WTC11 (cell line): ENCODE data around the gene IL36B. TPM values are rescaled to one million over a fixed set of nuclear protein-coding genes. Genes with fewer than 3 reads are reported as not detected.

Source experiments
- ATAC-seq: fragments of 200-7000 bp; cut with Tn5 transposase; 2 replicates; pipeline ENCODE4 v1.10.0; 2021; ENCODE audit warnings: mild to moderate bottlenecking, moderate library complexity
- CTCF ChIA-PET: fragments of 300-600 bp; sonication (Branson Sonifier 250); formaldehyde crosslinking; loops from one replicate; lab custom pipeline; 2021; ENCODE audit warnings: antibody characterized with exemption; lab: Charles Lee
- POLR2A ChIA-PET: fragments of 350-600 bp; sonication (Branson Sonifier 250); formaldehyde crosslinking; loops from one replicate; lab custom pipeline; 2021; ENCODE audit warnings: antibody characterized with exemption; lab: Charles Lee
- DNase-seq: peaks from one replicate; pipeline ENCODE4 v3.0.0; 2021; ENCODE audit warnings: low spot score
- H3K27ac Mint-ChIP-seq: 2 replicates; pipeline ENCODE4 v1.8.0; 2021; ENCODE audit warnings: mixed read lengths
- H3K27me3 Mint-ChIP-seq: 2 replicates; pipeline ENCODE4 v1.8.0; 2021; ENCODE audit warnings: low read depth, mild to moderate bottlenecking, moderate library complexity, mixed read lengths
- H3K36me3 Mint-ChIP-seq: 2 replicates; pipeline ENCODE4 v1.8.0; 2021; ENCODE audit warnings: mixed read lengths
- H3K4me1 Mint-ChIP-seq: 2 replicates; pipeline ENCODE4 v1.8.0; 2022; ENCODE audit warnings: mixed read lengths
- H3K4me3 Mint-ChIP-seq: 2 replicates; pipeline ENCODE4 v1.8.0; 2021; ENCODE audit warnings: mild to moderate bottlenecking, moderate library complexity, mixed read lengths
- H3K9me3 Mint-ChIP-seq: 2 replicates; pipeline ENCODE4 v1.8.0; 2021; ENCODE audit warnings: mixed read lengths
- CREB1 ChIP-seq: sonication (generic); formaldehyde crosslinking; IDR thresholded peaks from 2 replicates; pipeline ENCODE4 v1.8.0; 2023; ENCODE audit warnings: mild to moderate bottlenecking, missing genetic modification reagents
- CREM ChIP-seq: sonication (generic); formaldehyde crosslinking; IDR thresholded peaks from 2 replicates; pipeline ENCODE4 v1.8.1; 2022; ENCODE audit warnings: mild to moderate bottlenecking, missing genetic modification reagents, moderate library complexity
- GABPB1 ChIP-seq: sonication (generic); formaldehyde crosslinking; IDR thresholded peaks from 2 replicates; pipeline ENCODE4 v1.8.1; 2023; ENCODE audit warnings: mild to moderate bottlenecking, missing genetic modification reagents
- GRHL2 ChIP-seq: fragments of 250-450 bp; sonication (Bioruptor Pico); IDR thresholded peaks from 2 replicates; pipeline ENCODE4 v1.8.0; 2022; ENCODE audit warnings: mild to moderate bottlenecking, moderate library complexity; ENCODE audit not compliant: insufficient replicate concordance, severe bottlenecking
- JAZF1 ChIP-seq: fragments of 250-450 bp; sonication (Bioruptor Pico); IDR thresholded peaks from 2 replicates; pipeline ENCODE4 v1.9.0; 2021; ENCODE audit warnings: moderate library complexity, mild to moderate bottlenecking, inconsistent platforms
- JUN ChIP-seq: sonication (generic); formaldehyde crosslinking; IDR thresholded peaks from 2 replicates; pipeline ENCODE4 v1.8.0; 2023; ENCODE audit warnings: mild to moderate bottlenecking, missing genetic modification reagents
- KAT7 ChIP-seq: sonication (generic); formaldehyde crosslinking; IDR thresholded peaks from 2 replicates; pipeline ENCODE4 v1.8.1; 2023; ENCODE audit warnings: missing genetic modification reagents, mild to moderate bottlenecking, borderline replicate concordance
- MYBL2 ChIP-seq: sonication (generic); formaldehyde crosslinking; IDR thresholded peaks from 2 replicates; pipeline ENCODE4 v1.8.1; 2023; ENCODE audit warnings: mild to moderate bottlenecking, moderate library complexity, missing genetic modification reagents
- SP1 ChIP-seq: sonication (generic); formaldehyde crosslinking; conservative IDR thresholded peaks from 2 replicates; pipeline ENCODE4 v1.8.1; 2022; ENCODE audit warnings: missing genetic modification reagents
- TP53 ChIP-seq: sonication (generic); formaldehyde crosslinking; IDR thresholded peaks from 2 replicates; pipeline ENCODE4 v1.8.1; 2023; ENCODE audit warnings: mild to moderate bottlenecking, missing genetic modification reagents
- ZNF121 ChIP-seq: sonication (generic); formaldehyde crosslinking; IDR thresholded peaks from 2 replicates; pipeline ENCODE4 v1.8.0; 2023; ENCODE audit warnings: missing genetic modification reagents
- ZNF219 ChIP-seq: sonication (generic); formaldehyde crosslinking; IDR thresholded peaks from 2 replicates; pipeline ENCODE4 v1.8.0; 2023; ENCODE audit warnings: missing genetic modification reagents, mild to moderate bottlenecking, borderline replicate concordance
- ZNF232 ChIP-seq: sonication (generic); formaldehyde crosslinking; IDR thresholded peaks from 2 replicates; pipeline ENCODE4 v1.8.0; 2022; ENCODE audit warnings: mild to moderate bottlenecking, missing genetic modification reagents
- ZNF317 ChIP-seq: sonication (generic); formaldehyde crosslinking; IDR thresholded peaks from 2 replicates; pipeline ENCODE4 v1.8.1; 2023; ENCODE audit warnings: low read depth, mild to moderate bottlenecking, moderate library complexity, missing genetic modification reagents, borderline replicate concordance
- total RNA-seq: library from RNA; stranded (reverse); gene quantifications from 3 replicates; pipeline ENCODE4 v1.2.3, GENCODE V29; 2021
- TF ChIP-seq, protein P1 (sequence below): sonication (generic); formaldehyde crosslinking; conservative IDR thresholded peaks from 2 replicates; pipeline ENCODE4 v1.8.1; 2023; ENCODE audit warnings: mild to moderate bottlenecking, low read depth, missing genetic modification reagents, moderate library complexity
- TF ChIP-seq, protein P2 (sequence below): sonication (generic); formaldehyde crosslinking; IDR thresholded peaks from 2 replicates; pipeline ENCODE4 v1.8.1; 2022; ENCODE audit warnings: mild to moderate bottlenecking, missing genetic modification reagents, moderate library complexity, borderline replicate concordance
- TF ChIP-seq, protein P3 (sequence below): sonication (generic); formaldehyde crosslinking; IDR thresholded peaks from 2 replicates; pipeline ENCODE4 v1.8.1; 2023; ENCODE audit warnings: mild to moderate bottlenecking, missing genetic modification reagents, moderate library complexity
- TF ChIP-seq, protein P4 (sequence below): sonication (generic); formaldehyde crosslinking; IDR thresholded peaks from 2 replicates; pipeline ENCODE4 v1.8.0; 2022; ENCODE audit warnings: mild to moderate bottlenecking, missing genetic modification reagents
- TF ChIP-seq, protein P5 (sequence below): sonication (generic); formaldehyde crosslinking; IDR thresholded peaks from 2 replicates; pipeline ENCODE4 v1.8.0; 2022; ENCODE audit warnings: mild to moderate bottlenecking, missing genetic modification reagents
- TF ChIP-seq, protein P6 (sequence below): fragments of 250-450 bp; sonication (Bioruptor Pico); IDR thresholded peaks from 2 replicates; pipeline ENCODE4 v2.1.2; 2022; ENCODE audit warnings: mild to moderate bottlenecking, moderate library complexity
- TF ChIP-seq, protein P7 (sequence below): sonication (generic); formaldehyde crosslinking; IDR thresholded peaks from 2 replicates; pipeline ENCODE4 v1.8.1; 2023; ENCODE audit warnings: mild to moderate bottlenecking, moderate library complexity, missing genetic modification reagents
- TF ChIP-seq, protein P8 (sequence below): sonication (generic); formaldehyde crosslinking; IDR thresholded peaks from 2 replicates; pipeline ENCODE4 v1.8.1; 2023; ENCODE audit warnings: mild to moderate bottlenecking, missing genetic modification reagents

IL36B gene
- total RNA-seq, 1 experiment from 2014 or later, result not detected

DNA sequence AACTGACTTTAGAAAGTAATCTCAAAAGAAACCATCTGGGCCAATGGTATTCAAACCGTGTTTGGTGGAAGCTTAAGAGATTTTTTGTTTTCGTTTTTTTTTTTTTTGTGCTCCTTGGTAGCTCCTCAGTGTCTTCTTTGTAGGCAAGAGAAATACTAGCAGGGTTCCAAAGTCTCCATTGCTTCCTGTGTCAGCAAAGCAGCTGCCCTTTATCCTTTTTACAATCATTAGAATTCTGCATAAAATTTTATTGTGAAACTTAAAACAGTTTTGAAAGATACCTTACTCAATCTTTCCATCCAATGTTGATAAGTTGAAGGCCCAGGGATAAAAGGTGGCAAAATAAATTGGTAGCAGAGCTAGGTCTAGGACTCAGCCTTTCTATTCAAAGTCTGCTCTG is 15.6 kb upstream of the IL36B start (continued):
- TF ChIP-seq, protein P1, sequence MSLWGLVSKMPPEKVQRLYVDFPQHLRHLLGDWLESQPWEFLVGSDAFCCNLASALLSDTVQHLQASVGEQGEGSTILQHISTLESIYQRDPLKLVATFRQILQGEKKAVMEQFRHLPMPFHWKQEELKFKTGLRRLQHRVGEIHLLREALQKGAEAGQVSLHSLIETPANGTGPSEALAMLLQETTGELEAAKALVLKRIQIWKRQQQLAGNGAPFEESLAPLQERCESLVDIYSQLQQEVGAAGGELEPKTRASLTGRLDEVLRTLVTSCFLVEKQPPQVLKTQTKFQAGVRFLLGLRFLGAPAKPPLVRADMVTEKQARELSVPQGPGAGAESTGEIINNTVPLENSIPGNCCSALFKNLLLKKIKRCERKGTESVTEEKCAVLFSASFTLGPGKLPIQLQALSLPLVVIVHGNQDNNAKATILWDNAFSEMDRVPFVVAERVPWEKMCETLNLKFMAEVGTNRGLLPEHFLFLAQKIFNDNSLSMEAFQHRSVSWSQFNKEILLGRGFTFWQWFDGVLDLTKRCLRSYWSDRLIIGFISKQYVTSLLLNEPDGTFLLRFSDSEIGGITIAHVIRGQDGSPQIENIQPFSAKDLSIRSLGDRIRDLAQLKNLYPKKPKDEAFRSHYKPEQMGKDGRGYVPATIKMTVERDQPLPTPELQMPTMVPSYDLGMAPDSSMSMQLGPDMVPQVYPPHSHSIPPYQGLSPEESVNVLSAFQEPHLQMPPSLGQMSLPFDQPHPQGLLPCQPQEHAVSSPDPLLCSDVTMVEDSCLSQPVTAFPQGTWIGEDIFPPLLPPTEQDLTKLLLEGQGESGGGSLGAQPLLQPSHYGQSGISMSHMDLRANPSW (CRISPR knock-in tag), result no peak
- TF ChIP-seq, protein P2, sequence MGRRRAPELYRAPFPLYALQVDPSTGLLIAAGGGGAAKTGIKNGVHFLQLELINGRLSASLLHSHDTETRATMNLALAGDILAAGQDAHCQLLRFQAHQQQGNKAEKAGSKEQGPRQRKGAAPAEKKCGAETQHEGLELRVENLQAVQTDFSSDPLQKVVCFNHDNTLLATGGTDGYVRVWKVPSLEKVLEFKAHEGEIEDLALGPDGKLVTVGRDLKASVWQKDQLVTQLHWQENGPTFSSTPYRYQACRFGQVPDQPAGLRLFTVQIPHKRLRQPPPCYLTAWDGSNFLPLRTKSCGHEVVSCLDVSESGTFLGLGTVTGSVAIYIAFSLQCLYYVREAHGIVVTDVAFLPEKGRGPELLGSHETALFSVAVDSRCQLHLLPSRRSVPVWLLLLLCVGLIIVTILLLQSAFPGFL (CRISPR knock-in tag), result no peak
- TF ChIP-seq GRHL2 (CRISPR knock-in tag) (no peak), MYBL2 (CRISPR knock-in tag) (no peak), TP53 (no peak), SP1 (CRISPR knock-in tag) (no peak), ZNF317 (no peak), ZNF121 (CRISPR knock-in tag) (no peak)
- TF ChIP-seq, protein P3, sequence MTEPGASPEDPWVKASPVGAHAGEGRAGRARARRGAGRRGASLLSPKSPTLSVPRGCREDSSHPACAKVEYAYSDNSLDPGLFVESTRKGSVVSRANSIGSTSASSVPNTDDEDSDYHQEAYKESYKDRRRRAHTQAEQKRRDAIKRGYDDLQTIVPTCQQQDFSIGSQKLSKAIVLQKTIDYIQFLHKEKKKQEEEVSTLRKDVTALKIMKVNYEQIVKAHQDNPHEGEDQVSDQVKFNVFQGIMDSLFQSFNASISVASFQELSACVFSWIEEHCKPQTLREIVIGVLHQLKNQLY (CRISPR knock-in tag), result no peak
- TF ChIP-seq, protein P4, sequence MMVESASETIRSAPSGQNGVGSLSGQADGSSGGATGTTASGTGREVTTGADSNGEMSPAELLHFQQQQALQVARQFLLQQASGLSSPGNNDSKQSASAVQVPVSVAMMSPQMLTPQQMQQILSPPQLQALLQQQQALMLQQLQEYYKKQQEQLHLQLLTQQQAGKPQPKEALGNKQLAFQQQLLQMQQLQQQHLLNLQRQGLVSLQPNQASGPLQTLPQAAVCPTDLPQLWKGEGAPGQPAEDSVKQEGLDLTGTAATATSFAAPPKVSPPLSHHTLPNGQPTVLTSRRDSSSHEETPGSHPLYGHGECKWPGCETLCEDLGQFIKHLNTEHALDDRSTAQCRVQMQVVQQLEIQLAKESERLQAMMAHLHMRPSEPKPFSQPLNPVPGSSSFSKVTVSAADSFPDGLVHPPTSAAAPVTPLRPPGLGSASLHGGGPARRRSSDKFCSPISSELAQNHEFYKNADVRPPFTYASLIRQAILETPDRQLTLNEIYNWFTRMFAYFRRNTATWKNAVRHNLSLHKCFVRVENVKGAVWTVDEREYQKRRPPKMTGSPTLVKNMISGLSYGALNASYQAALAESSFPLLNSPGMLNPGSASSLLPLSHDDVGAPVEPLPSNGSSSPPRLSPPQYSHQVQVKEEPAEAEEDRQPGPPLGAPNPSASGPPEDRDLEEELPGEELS (CRISPR knock-in tag), result no peak
- TF ChIP-seq, protein P5, sequence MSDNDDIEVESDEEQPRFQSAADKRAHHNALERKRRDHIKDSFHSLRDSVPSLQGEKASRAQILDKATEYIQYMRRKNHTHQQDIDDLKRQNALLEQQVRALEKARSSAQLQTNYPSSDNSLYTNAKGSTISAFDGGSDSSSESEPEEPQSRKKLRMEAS (CRISPR knock-in tag), result no peak
- TF ChIP-seq, all 79 proteins: peak for 0

DNA sequence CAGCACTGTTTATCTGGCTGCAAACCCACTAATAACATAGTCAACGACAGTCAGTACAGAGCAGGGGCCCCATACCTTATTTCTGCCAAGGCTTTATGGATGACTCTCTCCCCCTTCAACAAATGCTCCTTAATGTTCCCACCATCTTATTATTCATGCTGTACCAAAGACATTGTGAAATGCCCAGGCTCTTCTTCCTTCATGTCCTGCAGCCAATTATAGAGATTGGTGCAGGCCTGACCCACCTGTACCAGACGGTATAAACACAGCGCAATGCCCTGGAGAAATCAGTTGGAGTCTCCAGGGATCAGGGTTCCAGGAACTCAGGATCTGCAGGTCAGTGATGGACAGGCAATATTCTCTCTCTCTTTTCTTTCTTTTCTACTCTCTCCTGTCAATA is 15.0 kb upstream of the IL36B start, which contains the start of gene IL1F10:
TSS of gene IL1F10 (plus strand) at position 290 of the 400 bp plus-strand sequence. CDS start 4,769 bp downstream, outside the sequence.
- no peak for DNase-seq

DNA sequence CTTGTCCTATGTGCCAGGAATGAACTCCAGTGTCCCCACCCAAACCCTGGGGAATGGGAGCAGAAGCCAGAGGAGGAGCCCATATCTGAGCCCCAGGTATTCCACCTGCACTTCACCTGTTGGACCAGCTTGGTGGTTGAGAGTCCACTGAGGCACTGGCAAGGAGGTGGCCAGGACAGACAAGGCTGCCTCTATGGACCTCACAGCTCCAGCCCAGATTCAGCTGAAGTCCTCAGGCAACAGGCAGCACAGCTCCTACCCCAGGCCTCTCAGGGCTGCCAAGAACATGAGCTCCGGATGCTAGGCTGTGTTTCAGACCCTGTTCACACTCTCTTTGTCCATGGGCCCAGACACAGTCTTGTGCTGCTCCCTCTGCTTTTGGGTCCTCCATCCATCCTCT is 12.2 kb upstream of the IL36B start:
- Mint-ChIP-seq H3K36me3 (no peaks in the 10 kb centered on the region), H3K4me3 (no peak overlapping the region), H3K27me3 (peaks cover 68% of the 10 kb centered on the region), H3K9me3 (peaks cover 34% of the 10 kb centered on the region), H3K27ac (no peak overlapping the region), H3K4me1 (no peaks in the 10 kb centered on the region)
- ATAC-seq (no peak), DNase-seq (no peak)
- CTCF ChIA-PET, result no interaction called here
- POLR2A ChIA-PET, result no interaction called here
- no peak for TF ChIP-seq JAZF1 (CRISPR knock-in tag)
- TF ChIP-seq, protein P3 (CRISPR knock-in tag), result no peak
- no peak for TF ChIP-seq ZNF219 (CRISPR knock-in tag)
- TF ChIP-seq, protein P6, sequence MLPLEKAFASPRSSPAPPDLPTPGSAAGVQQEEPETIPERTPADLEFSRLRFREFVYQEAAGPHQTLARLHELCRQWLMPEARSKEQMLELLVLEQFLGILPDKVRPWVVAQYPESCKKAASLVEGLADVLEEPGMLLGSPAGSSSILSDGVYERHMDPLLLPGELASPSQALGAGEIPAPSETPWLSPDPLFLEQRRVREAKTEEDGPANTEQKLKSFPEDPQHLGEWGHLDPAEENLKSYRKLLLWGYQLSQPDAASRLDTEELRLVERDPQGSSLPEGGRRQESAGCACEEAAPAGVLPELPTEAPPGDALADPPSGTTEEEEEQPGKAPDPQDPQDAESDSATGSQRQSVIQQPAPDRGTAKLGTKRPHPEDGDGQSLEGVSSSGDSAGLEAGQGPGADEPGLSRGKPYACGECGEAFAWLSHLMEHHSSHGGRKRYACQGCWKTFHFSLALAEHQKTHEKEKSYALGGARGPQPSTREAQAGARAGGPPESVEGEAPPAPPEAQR (CRISPR knock-in tag), result no peak
- TF ChIP-seq ZNF232, result no peak
- no peak for TF ChIP-seq KAT7 (CRISPR knock-in tag)
- TF ChIP-seq JUN, result no peak
- TF ChIP-seq CREM, result no peak
- TF ChIP-seq, protein P7, sequence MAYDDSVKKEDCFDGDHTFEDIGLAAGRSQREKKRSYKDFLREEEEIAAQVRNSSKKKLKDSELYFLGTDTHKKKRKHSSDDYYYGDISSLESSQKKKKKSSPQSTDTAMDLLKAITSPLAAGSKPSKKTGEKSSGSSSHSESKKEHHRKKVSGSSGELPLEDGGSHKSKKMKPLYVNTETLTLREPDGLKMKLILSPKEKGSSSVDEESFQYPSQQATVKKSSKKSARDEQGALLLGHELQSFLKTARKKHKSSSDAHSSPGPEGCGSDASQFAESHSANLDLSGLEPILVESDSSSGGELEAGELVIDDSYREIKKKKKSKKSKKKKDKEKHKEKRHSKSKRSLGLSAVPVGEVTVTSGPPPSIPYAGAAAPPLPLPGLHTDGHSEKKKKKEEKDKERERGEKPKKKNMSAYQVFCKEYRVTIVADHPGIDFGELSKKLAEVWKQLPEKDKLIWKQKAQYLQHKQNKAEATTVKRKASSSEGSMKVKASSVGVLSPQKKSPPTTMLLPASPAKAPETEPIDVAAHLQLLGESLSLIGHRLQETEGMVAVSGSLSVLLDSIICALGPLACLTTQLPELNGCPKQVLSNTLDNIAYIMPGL (CRISPR knock-in tag), result no peak

More for the DNA sequence above, 15.0 kb upstream of the IL36B start, which contains the start of gene IL1F10:
- no peak for ATAC-seq
- no peak within 1 kb of the TSS for H3K27ac Mint-ChIP-seq
- H3K27me3 Mint-ChIP-seq, result peaks cover 45% of the 10 kb centered on the region
- H3K4me1 Mint-ChIP-seq, result no peaks in the 10 kb centered on the region
- ChIA-PET POLR2A (no interaction called here), CTCF (interaction anchor here (1.4 kb wide), 1 partner anchor 12 kb away, joined by 7 read pairs; no protein-coding TSS in a partner anchor)
- H3K9me3 Mint-ChIP-seq, result peaks cover 34% of the 10 kb centered on the region
- no peaks in the 10 kb centered on the region for H3K36me3 Mint-ChIP-seq
- TF ChIP-seq GABPB1, result no peak
- TF ChIP-seq, protein P8, sequence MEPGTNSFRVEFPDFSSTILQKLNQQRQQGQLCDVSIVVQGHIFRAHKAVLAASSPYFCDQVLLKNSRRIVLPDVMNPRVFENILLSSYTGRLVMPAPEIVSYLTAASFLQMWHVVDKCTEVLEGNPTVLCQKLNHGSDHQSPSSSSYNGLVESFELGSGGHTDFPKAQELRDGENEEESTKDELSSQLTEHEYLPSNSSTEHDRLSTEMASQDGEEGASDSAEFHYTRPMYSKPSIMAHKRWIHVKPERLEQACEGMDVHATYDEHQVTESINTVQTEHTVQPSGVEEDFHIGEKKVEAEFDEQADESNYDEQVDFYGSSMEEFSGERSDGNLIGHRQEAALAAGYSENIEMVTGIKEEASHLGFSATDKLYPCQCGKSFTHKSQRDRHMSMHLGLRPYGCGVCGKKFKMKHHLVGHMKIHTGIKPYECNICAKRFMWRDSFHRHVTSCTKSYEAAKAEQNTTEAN, result no peak
- no peak for TF ChIP-seq KAT7 (CRISPR knock-in tag)
- no peak for TF ChIP-seq CREB1 (CRISPR knock-in tag)
- no peak within 1 kb of the TSS for H3K4me3 Mint-ChIP-seq
